ENCODE data around the gene CLSTN2.
A peak's percentile ranks its signal among the peaks of the same experiment; 100 is the strongest.

DNA sequence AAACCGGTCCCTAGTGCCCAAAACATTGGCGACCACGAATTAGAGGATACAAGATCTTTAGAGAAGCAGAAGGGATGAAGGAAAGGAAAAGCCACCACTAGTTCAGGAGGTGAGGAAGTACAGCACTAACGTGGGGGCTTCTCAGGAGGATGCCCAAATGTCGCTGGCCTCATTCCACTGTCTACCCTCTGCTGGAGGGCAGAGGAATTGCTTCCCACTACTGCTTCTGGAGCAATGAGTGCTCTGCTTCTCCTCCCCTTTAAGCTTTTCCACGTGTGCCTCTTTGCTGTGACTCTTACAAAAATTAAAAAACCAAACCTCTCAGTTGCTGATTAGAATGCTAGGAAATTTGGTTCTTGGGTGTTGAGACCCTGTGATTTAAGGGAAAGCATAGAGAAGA is 281.3 kb downstream of the CLSTN2 start:
- TF ChIP-seq, protein P1, sequence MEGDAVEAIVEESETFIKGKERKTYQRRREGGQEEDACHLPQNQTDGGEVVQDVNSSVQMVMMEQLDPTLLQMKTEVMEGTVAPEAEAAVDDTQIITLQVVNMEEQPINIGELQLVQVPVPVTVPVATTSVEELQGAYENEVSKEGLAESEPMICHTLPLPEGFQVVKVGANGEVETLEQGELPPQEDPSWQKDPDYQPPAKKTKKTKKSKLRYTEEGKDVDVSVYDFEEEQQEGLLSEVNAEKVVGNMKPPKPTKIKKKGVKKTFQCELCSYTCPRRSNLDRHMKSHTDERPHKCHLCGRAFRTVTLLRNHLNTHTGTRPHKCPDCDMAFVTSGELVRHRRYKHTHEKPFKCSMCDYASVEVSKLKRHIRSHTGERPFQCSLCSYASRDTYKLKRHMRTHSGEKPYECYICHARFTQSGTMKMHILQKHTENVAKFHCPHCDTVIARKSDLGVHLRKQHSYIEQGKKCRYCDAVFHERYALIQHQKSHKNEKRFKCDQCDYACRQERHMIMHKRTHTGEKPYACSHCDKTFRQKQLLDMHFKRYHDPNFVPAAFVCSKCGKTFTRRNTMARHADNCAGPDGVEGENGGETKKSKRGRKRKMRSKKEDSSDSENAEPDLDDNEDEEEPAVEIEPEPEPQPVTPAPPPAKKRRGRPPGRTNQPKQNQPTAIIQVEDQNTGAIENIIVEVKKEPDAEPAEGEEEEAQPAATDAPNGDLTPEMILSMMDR (IDR thresholded peaks at IDR 0.05; ENCODE audit: low read length) = peak; percentile 38
- TF ChIP-seq EZH2phosphoT487 (IDR thresholded peaks at IDR 0.05; ENCODE audit: low read length) = no peak

Measured in MM.1S (cell line).